DOHH2 (cell line): ENCODE results near the gene PTPRH.

Source experiments
- EZH2phosphoT487 ChIP-seq: fragments of 200-600 bp; sonication (generic); IDR thresholded peaks from 2 replicates; pipeline ENCODE4 v1.6.1; 2017; ENCODE audit warnings: borderline replicate concordance, mild to moderate bottlenecking, antibody characterized with exemption, low read length, moderate library complexity, mixed read lengths
- TF ChIP-seq, protein P1 (sequence below): fragments of 200-600 bp; sonication (generic); IDR thresholded peaks from one replicate; pipeline ENCODE4 v1.5.1; 2014; ENCODE audit warnings: antibody characterized with exemption, mild to moderate bottlenecking, low read depth, low read length; ENCODE audit not compliant: poor library complexity, severe bottlenecking

DNA sequence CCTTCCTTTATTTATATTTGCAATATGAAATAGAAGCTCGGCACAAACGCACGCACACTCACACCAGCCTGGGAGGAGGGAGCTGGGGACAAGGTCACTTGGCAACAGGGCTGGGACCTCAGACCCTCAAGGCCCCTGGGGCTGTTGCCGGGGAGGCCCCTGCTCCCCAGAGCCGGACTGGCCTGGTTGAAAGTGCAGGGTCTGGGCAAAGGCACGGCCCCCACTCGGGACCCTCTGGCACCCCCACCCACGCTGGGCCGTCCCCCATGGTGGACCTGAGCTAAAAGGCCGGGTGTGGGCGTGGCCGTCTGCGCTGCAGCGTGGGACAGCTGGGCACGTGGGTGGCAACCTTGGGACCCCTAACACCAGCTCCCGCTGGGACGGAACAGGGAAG, 20.5 kb upstream of the PTPRH start:
- TF ChIP-seq, protein P1, sequence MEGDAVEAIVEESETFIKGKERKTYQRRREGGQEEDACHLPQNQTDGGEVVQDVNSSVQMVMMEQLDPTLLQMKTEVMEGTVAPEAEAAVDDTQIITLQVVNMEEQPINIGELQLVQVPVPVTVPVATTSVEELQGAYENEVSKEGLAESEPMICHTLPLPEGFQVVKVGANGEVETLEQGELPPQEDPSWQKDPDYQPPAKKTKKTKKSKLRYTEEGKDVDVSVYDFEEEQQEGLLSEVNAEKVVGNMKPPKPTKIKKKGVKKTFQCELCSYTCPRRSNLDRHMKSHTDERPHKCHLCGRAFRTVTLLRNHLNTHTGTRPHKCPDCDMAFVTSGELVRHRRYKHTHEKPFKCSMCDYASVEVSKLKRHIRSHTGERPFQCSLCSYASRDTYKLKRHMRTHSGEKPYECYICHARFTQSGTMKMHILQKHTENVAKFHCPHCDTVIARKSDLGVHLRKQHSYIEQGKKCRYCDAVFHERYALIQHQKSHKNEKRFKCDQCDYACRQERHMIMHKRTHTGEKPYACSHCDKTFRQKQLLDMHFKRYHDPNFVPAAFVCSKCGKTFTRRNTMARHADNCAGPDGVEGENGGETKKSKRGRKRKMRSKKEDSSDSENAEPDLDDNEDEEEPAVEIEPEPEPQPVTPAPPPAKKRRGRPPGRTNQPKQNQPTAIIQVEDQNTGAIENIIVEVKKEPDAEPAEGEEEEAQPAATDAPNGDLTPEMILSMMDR, result no peak
- TF ChIP-seq EZH2phosphoT487, result no peak
